HCT116 (cell line): ENCODE results near the gene XYLT1.

Experiments
- EZH2phosphoT487 ChIP-seq: fragments of 200-600 bp; IDR thresholded peaks from 2 replicates; pipeline ENCODE4 v1.6.1; 2018; ENCODE audit warnings: antibody characterized with exemption, borderline replicate concordance
- TF ChIP-seq, protein P1 (sequence below), 3 experiments: fragments of 200-600 bp in 1 of 3; sonication (generic) in 1 of 3; IDR thresholded peaks in 2 of 3; conservative IDR thresholded peaks in 1 of 3; 2 replicates each; pipeline ENCODE4 v1.5.1; 2012 to 2017; ENCODE audit warnings: low read depth in 2 of 3, low read length in 2 of 3, antibody characterized with exemption in 1 of 3, borderline replicate concordance in 1 of 3, control low read depth in 1 of 3, mild to moderate bottlenecking in 1 of 3, mixed read lengths in 1 of 3, mixed run types in 1 of 3, moderate library complexity in 1 of 3; ENCODE audit not compliant: insufficient read depth in 1 of 3
- TF ChIP-seq, protein P2 (sequence below): IDR thresholded peaks from 2 replicates; pipeline ENCODE4 v1.6.1; 2012

DNA sequence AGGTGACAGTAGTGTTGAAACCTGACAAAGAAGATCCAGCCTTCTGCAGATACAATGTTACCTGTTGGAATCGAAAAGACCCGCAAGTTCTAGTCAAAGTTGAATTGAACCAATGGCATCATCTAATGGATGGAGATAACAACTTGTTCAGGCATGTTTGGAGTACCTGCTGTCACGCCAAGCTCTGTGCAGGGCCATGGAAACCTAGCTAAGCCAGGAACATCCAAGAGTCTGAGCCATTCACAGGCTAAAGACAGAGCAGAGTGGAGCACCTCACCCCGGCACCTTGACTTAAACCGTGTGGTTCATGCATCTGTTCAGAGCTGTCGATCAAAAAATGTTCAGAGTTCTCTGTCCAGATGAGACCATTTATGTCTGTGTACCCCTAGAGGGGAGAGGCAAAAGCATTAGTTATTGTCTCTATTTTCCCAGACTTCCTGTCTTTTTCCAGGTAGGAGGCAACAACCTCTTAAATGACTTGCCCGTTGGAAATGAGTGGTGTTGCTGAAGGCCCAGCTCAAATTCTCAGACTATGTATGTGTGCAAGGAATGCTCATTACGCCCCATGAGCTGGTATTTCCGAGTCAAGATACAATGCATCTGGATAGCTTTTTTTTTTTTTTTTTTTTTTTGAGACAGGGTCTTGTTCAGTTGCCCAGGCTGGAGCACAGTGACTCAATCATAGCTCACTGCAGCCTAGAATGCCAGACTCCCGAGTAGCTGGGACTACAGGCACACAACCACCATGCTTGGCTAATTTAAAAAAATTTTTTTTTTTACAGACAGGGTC is 44.9 kb upstream of the XYLT1 start:
- TF ChIP-seq, protein P1, sequence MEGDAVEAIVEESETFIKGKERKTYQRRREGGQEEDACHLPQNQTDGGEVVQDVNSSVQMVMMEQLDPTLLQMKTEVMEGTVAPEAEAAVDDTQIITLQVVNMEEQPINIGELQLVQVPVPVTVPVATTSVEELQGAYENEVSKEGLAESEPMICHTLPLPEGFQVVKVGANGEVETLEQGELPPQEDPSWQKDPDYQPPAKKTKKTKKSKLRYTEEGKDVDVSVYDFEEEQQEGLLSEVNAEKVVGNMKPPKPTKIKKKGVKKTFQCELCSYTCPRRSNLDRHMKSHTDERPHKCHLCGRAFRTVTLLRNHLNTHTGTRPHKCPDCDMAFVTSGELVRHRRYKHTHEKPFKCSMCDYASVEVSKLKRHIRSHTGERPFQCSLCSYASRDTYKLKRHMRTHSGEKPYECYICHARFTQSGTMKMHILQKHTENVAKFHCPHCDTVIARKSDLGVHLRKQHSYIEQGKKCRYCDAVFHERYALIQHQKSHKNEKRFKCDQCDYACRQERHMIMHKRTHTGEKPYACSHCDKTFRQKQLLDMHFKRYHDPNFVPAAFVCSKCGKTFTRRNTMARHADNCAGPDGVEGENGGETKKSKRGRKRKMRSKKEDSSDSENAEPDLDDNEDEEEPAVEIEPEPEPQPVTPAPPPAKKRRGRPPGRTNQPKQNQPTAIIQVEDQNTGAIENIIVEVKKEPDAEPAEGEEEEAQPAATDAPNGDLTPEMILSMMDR (IDR thresholded peaks at IDR 0.05 in 2 of 3, conservative IDR thresholded peaks at IDR 0.05 in 1 of 3; ENCODE audit: borderline replicate concordance in 1 of 3, insufficient read depth in 1 of 3, low read depth in 2 of 3, low read length in 2 of 3), result no peak
- TF ChIP-seq, protein P2, sequence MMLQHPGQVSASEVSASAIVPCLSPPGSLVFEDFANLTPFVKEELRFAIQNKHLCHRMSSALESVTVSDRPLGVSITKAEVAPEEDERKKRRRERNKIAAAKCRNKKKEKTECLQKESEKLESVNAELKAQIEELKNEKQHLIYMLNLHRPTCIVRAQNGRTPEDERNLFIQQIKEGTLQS, result no peak
- no peak for TF ChIP-seq EZH2phosphoT487
